ENCODE results near the gene RASSF4.

RASSF4 gene

DNA sequence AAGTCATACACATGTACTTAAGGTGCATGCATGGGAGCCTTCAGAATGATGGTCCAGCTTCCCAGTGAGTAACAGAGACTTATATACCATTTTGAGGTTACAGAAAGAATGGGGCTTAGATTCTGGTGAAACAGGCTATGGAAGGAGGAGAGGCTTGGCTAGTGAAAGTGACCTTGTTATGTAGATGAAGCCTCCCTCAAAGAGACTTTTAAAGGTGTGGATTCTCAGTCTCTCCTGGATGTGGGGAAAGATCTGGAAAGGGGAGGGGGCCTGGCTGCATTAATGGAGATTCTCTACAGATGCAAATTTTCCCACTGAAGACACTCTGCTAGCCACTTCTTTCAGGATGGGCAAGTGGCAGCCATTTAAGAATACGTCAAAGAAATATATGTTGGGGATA is 5.5 kb downstream of the RASSF4 start:
- no peak for DNase-seq

DNA sequence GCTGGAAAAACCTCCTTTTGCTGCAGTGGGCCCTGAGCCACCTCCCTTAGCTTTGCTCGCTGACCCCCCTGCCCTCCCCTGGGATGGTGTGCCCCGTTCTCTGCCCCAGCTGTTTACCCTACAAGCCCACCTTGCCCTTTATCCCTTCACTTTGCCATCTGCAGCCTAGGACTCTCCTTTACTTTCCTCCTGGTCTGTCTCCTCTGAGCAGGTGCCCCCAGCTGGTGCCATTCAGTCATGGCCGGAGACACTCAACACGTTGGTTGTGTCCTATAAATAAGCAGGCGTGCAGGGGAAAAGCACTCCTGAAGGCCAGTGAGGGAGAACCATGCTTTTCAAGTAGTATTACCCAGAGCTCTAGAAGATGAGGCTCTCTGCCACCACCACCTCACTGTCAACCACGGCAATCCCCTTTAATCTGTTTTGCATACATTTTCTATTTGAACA is 6.1 kb downstream of the RASSF4 start:
- DNase-seq, result no peak

GRCh38 chr10:44966129-44966815 is 6.7 kb downstream of the RASSF4 start:
- no peak for DNase-seq

DNA sequence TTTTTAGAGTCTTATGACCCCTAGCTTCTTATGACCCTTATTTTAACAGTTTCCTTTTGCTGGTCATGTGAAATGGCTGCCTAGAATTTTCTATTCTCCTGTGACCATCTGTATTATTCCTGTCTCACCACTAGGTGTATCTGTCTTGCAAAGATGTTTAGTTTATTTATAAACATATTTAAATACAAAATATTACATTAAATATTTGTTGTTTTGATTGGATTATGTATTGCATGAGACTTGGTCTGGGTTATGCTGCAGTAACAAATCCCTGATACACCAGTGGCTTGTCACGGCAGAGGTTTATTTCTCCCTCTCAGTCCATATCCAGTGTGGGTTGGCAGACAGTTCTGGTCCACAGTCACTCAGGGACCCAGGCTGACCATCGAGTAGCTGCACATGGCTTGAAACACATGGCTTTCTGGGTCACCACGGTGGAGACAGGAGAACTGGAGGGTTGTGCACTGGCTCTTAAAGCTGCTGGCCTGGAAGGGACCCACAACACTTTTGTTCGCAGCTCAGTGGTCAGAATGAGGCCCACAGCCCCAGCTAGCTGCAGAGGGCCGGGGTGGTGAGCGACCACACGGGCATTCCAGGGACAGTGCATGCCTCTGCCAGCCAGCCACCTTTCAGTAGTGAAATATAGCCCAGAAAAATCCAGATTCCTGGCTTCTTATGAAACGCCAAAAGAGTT is 7.4 kb downstream of the RASSF4 start:
- no peak for DNase-seq

GRCh38 chr10:44967616-44968015 is 8.0 kb downstream of the RASSF4 start:
- DNase-seq, result no peak

DNA sequence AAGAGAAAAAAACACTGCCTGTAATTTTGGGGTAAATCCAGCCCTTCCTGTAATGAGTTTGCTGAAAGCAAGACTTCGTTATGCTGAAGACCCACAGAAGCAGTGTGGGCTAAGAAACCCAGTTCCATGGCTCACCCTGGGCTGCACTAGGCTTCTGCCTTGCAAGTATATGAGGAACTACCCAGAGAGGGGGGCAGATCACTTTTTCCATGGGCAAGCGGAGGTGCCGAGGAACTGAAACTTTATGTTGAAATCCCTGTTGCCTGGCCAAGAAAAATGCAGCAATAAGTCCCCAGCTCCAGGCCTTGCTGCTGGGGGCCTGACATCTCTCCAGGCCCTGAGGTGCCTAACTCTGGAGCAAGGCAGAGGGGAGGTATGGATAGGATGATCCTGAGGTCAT is 8.5 kb downstream of the RASSF4 start:
- no peak for DNase-seq

GRCh38 chr10:44968500-44969400 is 9.1 kb downstream of the RASSF4 start:
- DNase-seq, result no peak

DNA sequence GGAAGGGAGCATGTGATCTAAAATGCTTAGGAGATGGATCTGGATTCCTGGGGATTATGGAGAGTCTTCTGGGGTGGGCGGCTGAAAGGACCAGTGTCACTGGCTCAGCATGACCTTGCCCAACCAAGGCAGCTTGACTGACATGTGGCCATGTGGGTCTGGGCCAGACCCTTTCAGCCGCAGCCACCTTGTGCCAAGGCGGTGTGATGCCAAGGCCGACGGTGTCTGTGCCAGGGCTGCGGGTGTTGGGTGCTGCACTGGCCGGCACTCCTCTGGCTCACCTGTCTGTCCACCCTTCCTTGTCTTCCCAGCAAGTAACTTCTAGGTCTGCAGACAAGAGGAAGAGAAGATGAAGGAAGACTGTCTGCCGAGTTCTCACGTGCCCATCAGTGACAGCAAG is 10.3 kb downstream of the RASSF4 start:
- no peak for DNase-seq

DNA sequence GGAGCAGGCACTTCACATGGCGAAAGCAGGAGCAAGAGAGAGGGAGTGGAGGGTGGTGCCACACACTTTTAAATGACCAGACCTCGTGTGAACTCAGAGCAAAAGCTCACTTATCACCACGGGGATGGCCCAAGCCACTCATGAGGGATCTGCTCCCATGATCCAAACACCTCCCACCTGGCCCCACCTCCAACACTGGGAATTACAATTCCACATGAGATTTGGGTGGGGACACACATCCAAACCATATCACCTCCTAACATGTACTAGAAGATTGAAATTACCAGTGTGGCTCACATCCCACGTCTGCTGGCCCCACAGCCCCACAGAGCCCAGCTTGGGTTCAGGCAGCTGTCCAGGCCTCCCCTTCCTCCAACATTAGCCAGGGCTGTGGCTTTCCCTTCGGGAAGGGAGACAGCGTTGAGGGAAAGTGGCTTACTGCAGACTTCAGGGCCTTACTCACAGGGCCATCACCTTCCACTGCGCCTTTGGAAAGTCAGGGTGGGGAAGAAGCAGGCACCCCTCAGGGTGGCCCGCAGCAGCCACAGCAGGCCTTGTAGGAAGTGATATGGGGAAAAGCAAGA is 11.3 kb downstream of the RASSF4 start:
- no peak for DNase-seq

GRCh38 chr10:44971434-44971833 is 11.8 kb downstream of the RASSF4 start:
- no peak for DNase-seq

- no peak for DNase-seq
Observed at GRCh38 chr10:44971935-44972757, 12.5 kb downstream of the RASSF4 start.

GRCh38 chr10:44972874-44973306 is 13.3 kb downstream of the RASSF4 start:
- no peak for DNase-seq

- DNase-seq, result no peak
Observed at GRCh38 chr10:44973323-44974081, 13.9 kb downstream of the RASSF4 start.

GRCh38 chr10:44974082-44974627 is 14.6 kb downstream of the RASSF4 start:
- DNase-seq, result no peak

DNA sequence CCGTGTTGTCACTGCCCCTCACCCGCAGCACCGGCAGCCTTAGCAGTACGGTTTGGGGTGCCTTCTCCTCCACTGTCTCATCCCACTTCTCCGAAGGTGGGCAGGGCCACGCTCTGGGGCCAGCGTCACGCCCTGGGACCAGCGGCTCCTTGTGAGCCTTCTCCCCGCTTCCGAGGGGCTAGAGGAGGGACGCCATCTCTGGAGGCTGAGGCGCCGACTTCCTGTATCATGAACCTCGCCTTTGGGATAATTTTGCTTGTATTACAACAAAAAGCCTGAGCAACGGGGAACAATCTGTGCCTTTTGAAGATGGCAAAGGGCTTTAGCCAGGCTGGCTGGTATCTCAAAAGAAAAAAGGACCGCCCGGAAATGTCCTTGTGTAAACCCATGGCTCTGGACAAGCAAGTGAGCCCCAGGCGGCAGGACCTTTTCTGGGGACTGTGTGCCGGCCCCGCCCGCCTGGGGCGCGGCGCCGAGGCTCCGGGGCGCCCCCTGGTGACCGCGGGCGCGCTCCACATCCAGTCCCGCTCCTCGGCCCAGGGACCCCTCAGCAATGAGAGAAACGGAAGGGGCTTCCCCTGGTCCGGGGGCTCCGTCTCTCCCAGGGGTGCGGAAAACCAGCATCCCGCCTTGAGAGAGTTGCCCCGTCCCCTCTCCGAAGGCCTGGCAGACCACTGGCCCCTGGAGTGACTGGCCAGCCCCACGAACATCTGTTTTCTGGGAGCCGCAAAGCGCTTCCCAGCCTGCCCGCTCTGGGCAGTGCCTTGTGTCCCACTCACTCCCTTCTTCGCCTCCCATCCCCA is 15.2 kb downstream of the RASSF4 start:
- no peak for DNase-seq

GRCh38 chr10:44975431-44976331 is 16.1 kb downstream of the RASSF4 start:
- no peak for DNase-seq

GRCh38 chr10:44976352-44977198 is 17.0 kb downstream of the RASSF4 start:
- DNase-seq, result no peak

All from NCI-H1048 (cell line).